GM12872 (cell line): Measurements from ENCODE around the gene FDXR.

Experiments used
- CTCF ChIP-seq: IDR thresholded peaks from 3 replicates; pipeline ENCODE4 v1.5.1; 2011; ENCODE audit warnings: low read depth, mild to moderate bottlenecking, low read length, moderate library complexity; ENCODE audit not compliant: insufficient read depth

Gene FDXR

GRCh38 chr17:74815067-74815466 is 57.7 kb downstream of the FDXR start:
- no peak for TF ChIP-seq CTCF

GRCh38 chr17:74814453-74814852 is 58.3 kb downstream of the FDXR start:
- TF ChIP-seq CTCF, result no peak
